ENCODE measurements around the gene TOMM20.

Gene TOMM20

GRCh38 chr1:235078480-235079381 is 49.9 kb downstream of the TOMM20 start:
- no peak overlapping the region for H3K4me3 ChIP-seq (replicated peaks; ENCODE audit: low read depth, low read length)
- TF ChIP-seq CTCF (IDR thresholded peaks at IDR 0.05; ENCODE audit: low read depth, low read length, missing control alignments) = no peak
- DNase-seq (ENCODE audit: extremely low read depth, low read depth) = no peak

GRCh38 chr1:235077571-235078479 is 50.8 kb downstream of the TOMM20 start:
- no peak for DNase-seq (ENCODE audit: extremely low read depth, low read depth)
- TF ChIP-seq CTCF (IDR thresholded peaks at IDR 0.05; ENCODE audit: low read depth, low read length, missing control alignments) = no peak
- no peak overlapping the region for H3K4me3 ChIP-seq (replicated peaks; ENCODE audit: low read depth, low read length)

GRCh38 chr1:235077163-235077540 is 51.5 kb downstream of the TOMM20 start:
- no peak for TF ChIP-seq CTCF (IDR thresholded peaks at IDR 0.05; ENCODE audit: low read depth, low read length, missing control alignments)
- no peak overlapping the region for H3K4me3 ChIP-seq (replicated peaks; ENCODE audit: low read depth, low read length)
- no peak for DNase-seq (ENCODE audit: extremely low read depth, low read depth)

GRCh38 chr1:235076504-235077162 is 52.0 kb downstream of the TOMM20 start:
- no peak overlapping the region for H3K4me3 ChIP-seq (replicated peaks; ENCODE audit: low read depth, low read length)
- no peak for DNase-seq (ENCODE audit: extremely low read depth, low read depth)
- no peak for TF ChIP-seq CTCF (IDR thresholded peaks at IDR 0.05; ENCODE audit: low read depth, low read length, missing control alignments)

- peak overlapping the region; percentile 29; the same call in 1 of the 2 replicates for H3K4me3 ChIP-seq (replicated peaks; ENCODE audit: low read depth, low read length)
- TF ChIP-seq CTCF (IDR thresholded peaks at IDR 0.05; ENCODE audit: low read depth, low read length, missing control alignments) = no peak
- DNase-seq (ENCODE audit: extremely low read depth, low read depth) = no peak
Measured at GRCh38 chr1:235075777-235076308, 52.8 kb downstream of the TOMM20 start.

All from HFF-Myc (cell line).